Vagina (tissue), 2 donors: ENCODE results near the gene KCNE4.
A peak's percentile ranks its signal among the peaks of the same experiment; 100 is the strongest.

ENCODE experiments used
- POLR2A ChIP-seq, 2 donors: fragments of 450-650 bp; IDR thresholded peaks; one replicate each; pipeline ENCODE4 v1.6.1; 2017; ENCODE audit warnings: antibody characterized with exemption in 2 of 2, mild to moderate bottlenecking in 2 of 2, moderate library complexity in 2 of 2
- POLR2AphosphoS5 ChIP-seq, 2 donors: sonication (generic); formaldehyde crosslinking; IDR thresholded peaks; one replicate each; pipeline ENCODE4 v1.9.0; 2017; ENCODE audit warnings: antibody characterized with exemption in 2 of 2, mild to moderate bottlenecking in 2 of 2, low read depth in 1 of 2; ENCODE audit not compliant: insufficient read depth in 1 of 2

GRCh38 chr2:223055140-223055539 lies 3.1 kb downstream of the KCNE4 start:
- TF ChIP-seq POLR2AphosphoS5 (IDR thresholded peaks at IDR 0.05; ENCODE audit: insufficient read depth in 1 of 2, low read depth in 1 of 2) (peak in 1 of 2 donors; percentile 21), POLR2A (IDR thresholded peaks at IDR 0.05) (no peak)
